A549 (cell line): Measurements from ENCODE around the gene ACTR1B. TPM values are rescaled to one million over a fixed set of nuclear protein-coding genes. Genes with fewer than 3 reads are reported as not detected.

ENCODE experiments used
- ATAC-seq, 2 experiments: fragments of 200-7000 bp in 1 of 2; fragments of >200 bp in 1 of 2; cut with Nextera tagmentation in 1 of 2; cut with Tn5 transposase in 1 of 2; 3 replicates each; pipeline versions ENCODE4 v1.8.0 to v1.9.1; 2018 to 2020; ENCODE audit warnings: mild to moderate bottlenecking in 1 of 2, moderate library complexity in 1 of 2
- CTCF ChIA-PET: fragments of 300-600 bp; sonication (Branson Sonifier 250); formaldehyde crosslinking; extraction: SDS; loops from one replicate; lab custom pipeline; 2021; ENCODE audit warnings: antibody characterized with exemption, inconsistent platforms; lab: Yijun Ruan, JAX
- POLR2A ChIA-PET: fragments of 350-600 bp; formaldehyde crosslinking; extraction: SDS; loops from one replicate; lab custom pipeline; 2021; ENCODE audit warnings: antibody characterized with exemption, inconsistent platforms; lab: Yijun Ruan, JAX
- DNase-seq, 2 experiments: peaks; one replicate each; pipeline versions ENCODE4 v3.0.0 to v3.0.0-alpha.2; 2011 to 2016; ENCODE audit warnings: low read depth in 1 of 2, low spot score in 1 of 2
- FAIRE-seq: peaks from 2 replicates; lab custom pipeline; 2011; peaks lifted over from hg19 to GRCh38; lab: Jason Lieb, UNC
- H3K27ac ChIP-seq, 2 experiments: fragments of >200 bp; sonication (Bioruptor Twin); formaldehyde crosslinking; 3 replicates each; pipeline ENCODE4 v1.5.1; 2016 to 2017
- H3K4me1 ChIP-seq: fragments of >200 bp; sonication (Bioruptor Twin); formaldehyde crosslinking; 3 replicates; pipeline ENCODE4 v1.6.1; 2016
- H3K4me2 ChIP-seq: fragments of >200 bp; sonication (Bioruptor Twin); formaldehyde crosslinking; 3 replicates; pipeline ENCODE4 v1.6.1; 2016
- H3K4me3 ChIP-seq: fragments of >200 bp; sonication (Bioruptor Twin); formaldehyde crosslinking; 3 replicates; pipeline ENCODE4 v1.5.1; 2016
- H3K9me3 ChIP-seq: fragments of >200 bp; sonication (Bioruptor Twin); formaldehyde crosslinking; 3 replicates; pipeline ENCODE4 v1.6.1; 2016
- CBX2 ChIP-seq: fragments of 200-600 bp; sonication (generic); IDR thresholded peaks from 2 replicates; pipeline ENCODE4 v1.6.1; 2016; ENCODE audit warnings: low read depth, mild to moderate bottlenecking, borderline replicate concordance
- CBX8 ChIP-seq: fragments of 200-600 bp; sonication (generic); IDR thresholded peaks from 2 replicates; pipeline ENCODE4 v1.6.1; 2016
- CHD2 ChIP-seq: fragments of 150-350 bp; IDR thresholded peaks from 2 replicates; pipeline ENCODE4 v1.6.1; 2014; ENCODE audit warnings: low read length; ENCODE audit not compliant: partially characterized antibody
- CHD4 ChIP-seq: fragments of 200-600 bp; sonication (generic); IDR thresholded peaks from 2 replicates; pipeline ENCODE4 v1.6.1; 2016; ENCODE audit warnings: antibody characterized with exemption, mild to moderate bottlenecking, borderline replicate concordance
- ESRRA ChIP-seq: fragments of 150-350 bp; IDR thresholded peaks from 2 replicates; pipeline ENCODE4 v1.6.1; 2014; ENCODE audit warnings: mild to moderate bottlenecking, low read length, borderline replicate concordance
- HEYL ChIP-seq: fragments of 250-450 bp; sonication (Bioruptor Pico); IDR thresholded peaks from 2 replicates; pipeline ENCODE4 v1.8.0; 2021; ENCODE audit warnings: mild to moderate bottlenecking, moderate library complexity
- HOXA7 ChIP-seq: fragments of 250-450 bp; sonication (Bioruptor Pico); IDR thresholded peaks from 2 replicates; pipeline ENCODE4 v1.5.0; 2020; ENCODE audit warnings: mild to moderate bottlenecking, moderate library complexity
- JUNB ChIP-seq: fragments of >200 bp; sonication (Bioruptor Twin); formaldehyde crosslinking; IDR thresholded peaks from 2 replicates; pipeline ENCODE4 v1.6.1; 2016
- KDM1A ChIP-seq: fragments of 200-600 bp; sonication (generic); IDR thresholded peaks from 2 replicates; pipeline ENCODE4 v1.6.1; 2016; ENCODE audit warnings: low read depth, mild to moderate bottlenecking
- KDM5A ChIP-seq: fragments of 200-600 bp; sonication (generic); IDR thresholded peaks from 2 replicates; pipeline ENCODE4 v1.6.1; 2016; ENCODE audit warnings: antibody characterized with exemption, mild to moderate bottlenecking
- MYC ChIP-seq: IDR thresholded peaks from 2 replicates; pipeline ENCODE4 v1.6.1; 2012; ENCODE audit warnings: mild to moderate bottlenecking, inconsistent platforms, low read length, improper control_type of control experiment, borderline replicate concordance
- NPAS2 ChIP-seq: fragments of 250-450 bp; sonication (Bioruptor Pico); IDR thresholded peaks from 2 replicates; pipeline ENCODE4 v1.8.0; 2022; ENCODE audit warnings: mild to moderate bottlenecking, moderate library complexity, borderline replicate concordance
- RAD21 ChIP-seq, 2 experiments: fragments of >200 bp in 1 of 2; sonication (Bioruptor Twin) in 1 of 2; formaldehyde crosslinking in 1 of 2; IDR thresholded peaks in 1 of 2; conservative IDR thresholded peaks in 1 of 2; 2 replicates in 1 of 2; 3 replicates in 1 of 2; pipeline ENCODE4 v1.6.1; 2012 to 2018; ENCODE audit warnings: inconsistent platforms in 1 of 2
- RARB ChIP-seq: fragments of 250-450 bp; sonication (Bioruptor Pico); IDR thresholded peaks from 2 replicates; pipeline ENCODE4 v1.8.0; 2021; ENCODE audit warnings: mild to moderate bottlenecking, moderate library complexity
- RCOR1 ChIP-seq: fragments of 150-350 bp; IDR thresholded peaks from 2 replicates; pipeline ENCODE4 v1.6.1; 2014; ENCODE audit warnings: antibody characterized with exemption, low read length, low read depth
- RFX5 ChIP-seq: fragments of 450-650 bp; IDR thresholded peaks from 2 replicates; pipeline ENCODE4 v1.7.1; 2014; ENCODE audit warnings: antibody characterized with exemption, mild to moderate bottlenecking, moderate library complexity
- RNF2 ChIP-seq: fragments of 200-600 bp; sonication (generic); IDR thresholded peaks from 2 replicates; pipeline ENCODE4 v1.6.1; 2016; ENCODE audit warnings: low read depth, mild to moderate bottlenecking, antibody characterized with exemption, moderate library complexity, borderline replicate concordance
- SREBF2 ChIP-seq: fragments of 450-650 bp; IDR thresholded peaks from 2 replicates; pipeline ENCODE4 v1.6.1; 2014; ENCODE audit warnings: mild to moderate bottlenecking, moderate library complexity
- TFCP2L1 ChIP-seq: fragments of 250-450 bp; sonication (Bioruptor Pico); IDR thresholded peaks from 2 replicates; pipeline ENCODE4 v1.5.0; 2021; ENCODE audit warnings: mild to moderate bottlenecking
- TP53 ChIP-seq: fragments of 250-450 bp; sonication (Bioruptor Pico); IDR thresholded peaks from 2 replicates; pipeline ENCODE4 v1.5.0; 2021; ENCODE audit warnings: mild to moderate bottlenecking, moderate library complexity
- ZC3H11A ChIP-seq: fragments of 450-650 bp; IDR thresholded peaks from 2 replicates; pipeline ENCODE4 v1.6.1; 2014; ENCODE audit warnings: antibody characterized with exemption, mild to moderate bottlenecking
- ZFP36 ChIP-seq: fragments of 450-650 bp; IDR thresholded peaks from 2 replicates; pipeline ENCODE4 v1.6.1; 2014; ENCODE audit warnings: borderline replicate concordance; ENCODE audit not compliant: partially characterized antibody
- ZNF302 ChIP-seq: fragments of 250-450 bp; sonication (Bioruptor Pico); IDR thresholded peaks from 2 replicates; pipeline ENCODE4 v1.9.0; 2021; ENCODE audit warnings: inconsistent platforms, mild to moderate bottlenecking, moderate library complexity
- ZSCAN20 ChIP-seq: fragments of 250-450 bp; sonication (Bioruptor Pico); IDR thresholded peaks from 2 replicates; pipeline ENCODE4 v1.8.0; 2022; ENCODE audit warnings: mild to moderate bottlenecking, moderate library complexity
- WGBS: methylation state at CpG from one replicate; pipeline ENCODE4 v1.1.6; 2017; ENCODE audit errors: missing lambda C conversion rate; 5-methylcytosine and 5-hydroxymethylcytosine counted together
- polyA plus RNA-seq, 4 experiments: library from polyadenylated mRNA; depleted of rRNA in 3 of 4; stranded (reverse); fragments of >200 nt; fragmentation: RNase III in 1 of 4; extraction: RNeasy Plus Mini Kit Qiagen cat#74134 plus additional on column Dnase treatment in 1 of 4; gene quantifications; 2 replicates in 3 of 4; 3 replicates in 1 of 4; pipeline ENCODE4 v1.2.3, GENCODE V29; 2011 to 2017
- TF ChIP-seq, protein P1 (sequence below): fragments of 250-450 bp; sonication (Bioruptor Pico); IDR thresholded peaks from 2 replicates; pipeline ENCODE4 v1.5.0; 2020; ENCODE audit warnings: low read depth, mild to moderate bottlenecking, moderate library complexity
- TF ChIP-seq, protein P2 (sequence below): IDR thresholded peaks from 2 replicates; pipeline ENCODE4 v1.6.1; 2012
- TF ChIP-seq, protein P3 (sequence below): fragments of 150-350 bp; IDR thresholded peaks from 2 replicates; pipeline ENCODE4 v1.6.1; 2014; ENCODE audit warnings: low read depth, mild to moderate bottlenecking, low read length
- TF ChIP-seq, protein P4 (sequence below): fragments of 450-650 bp; IDR thresholded peaks from 2 replicates; pipeline ENCODE4 v1.6.1; 2014; ENCODE audit warnings: antibody characterized with exemption

ACTR1B gene
- polyA plus RNA-seq, 2 of the 4 experiments (the other 2 are of a cell fraction): 24.7 to 37.6 TPM

DNA sequence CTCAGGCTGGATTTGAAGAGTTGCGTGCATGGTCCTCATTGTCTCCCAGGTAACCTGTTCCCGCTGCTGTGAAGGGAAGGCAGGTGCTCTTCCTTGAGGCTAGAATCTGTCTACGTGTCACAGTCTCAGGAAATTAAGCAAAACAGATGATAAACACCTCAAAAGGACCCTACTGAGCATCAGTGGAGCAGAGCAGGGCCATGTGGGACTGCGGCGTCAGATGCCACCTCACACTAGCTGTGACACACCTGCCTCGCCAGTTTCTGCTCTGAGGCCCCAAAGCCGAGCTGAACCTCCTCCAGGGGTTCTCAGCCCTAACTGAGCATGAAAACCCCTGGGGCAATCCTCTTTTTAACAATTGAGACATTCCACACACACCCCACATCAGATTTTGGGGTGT lies 7.7 kb upstream of the ACTR1B start:
- 93% methylated on average over 7 of the region's 7 CpGs for WGBS
- no peak for FAIRE-seq

DNA sequence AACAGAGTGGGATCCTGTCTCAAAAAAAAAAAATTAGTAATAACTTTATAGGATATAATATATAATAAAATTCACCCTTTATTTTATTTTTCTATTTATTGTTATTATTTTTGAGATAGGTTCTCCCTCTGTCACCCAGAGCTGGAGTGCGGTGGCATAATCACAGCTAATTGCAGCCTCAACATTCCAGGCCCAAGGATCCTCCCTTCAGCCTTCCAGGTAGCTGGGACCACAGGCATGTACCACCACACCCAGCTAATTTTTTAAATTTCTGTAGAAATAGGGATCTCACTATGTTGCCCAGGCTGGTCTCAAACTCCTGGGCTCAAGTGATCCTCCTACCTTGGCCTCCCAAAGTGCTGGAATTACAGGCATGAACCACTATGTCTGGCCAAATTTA lies 6.6 kb upstream of the ACTR1B start:
- Histone ChIP-seq H3K4me1 (no peaks in the 10 kb centered on the region), H3K4me2 (no peak overlapping the region), H3K27ac (no peak overlapping the region), H3K9me3 (no peaks in the 10 kb centered on the region), H3K4me3 (no peak overlapping the region)
- POLR2A ChIA-PET: interaction anchor here (0.6 kb wide), 1 partner anchor 27 kb away, joined by 3 read pairs; no protein-coding TSS in a partner anchor
- 100% methylated on average over 1 of the region's 1 CpG for WGBS
- FAIRE-seq (no peak), ATAC-seq (no peak), DNase-seq (no peak)
- CTCF ChIA-PET: interaction anchor here (1.0 to 1.3 kb wide), 4 partner anchors 25 to 80 kb away, joined by 3 to 7 read pairs (median 5); partner anchors contain the start of gene COX5B
- TF ChIP-seq RNF2 (no peak), KDM1A (no peak), MYC (no peak), NPAS2 (CRISPR knock-in tag) (no peak), KDM5A (no peak), ZNF302 (CRISPR knock-in tag) (no peak), ZFP36 (no peak), HEYL (no peak), ESRRA (no peak), ZC3H11A (no peak), JUNB (no peak), TFCP2L1 (CRISPR knock-in tag) (no peak)
- TF ChIP-seq, protein P1, sequence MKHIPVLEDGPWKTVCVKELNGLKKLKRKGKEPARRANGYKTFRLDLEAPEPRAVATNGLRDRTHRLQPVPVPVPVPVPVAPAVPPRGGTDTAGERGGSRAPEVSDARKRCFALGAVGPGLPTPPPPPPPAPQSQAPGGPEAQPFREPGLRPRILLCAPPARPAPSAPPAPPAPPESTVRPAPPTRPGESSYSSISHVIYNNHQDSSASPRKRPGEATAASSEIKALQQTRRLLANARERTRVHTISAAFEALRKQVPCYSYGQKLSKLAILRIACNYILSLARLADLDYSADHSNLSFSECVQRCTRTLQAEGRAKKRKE (CRISPR knock-in tag): no peak
- TF ChIP-seq, protein P2, sequence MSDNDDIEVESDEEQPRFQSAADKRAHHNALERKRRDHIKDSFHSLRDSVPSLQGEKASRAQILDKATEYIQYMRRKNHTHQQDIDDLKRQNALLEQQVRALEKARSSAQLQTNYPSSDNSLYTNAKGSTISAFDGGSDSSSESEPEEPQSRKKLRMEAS: no peak
- TF ChIP-seq, protein P3, sequence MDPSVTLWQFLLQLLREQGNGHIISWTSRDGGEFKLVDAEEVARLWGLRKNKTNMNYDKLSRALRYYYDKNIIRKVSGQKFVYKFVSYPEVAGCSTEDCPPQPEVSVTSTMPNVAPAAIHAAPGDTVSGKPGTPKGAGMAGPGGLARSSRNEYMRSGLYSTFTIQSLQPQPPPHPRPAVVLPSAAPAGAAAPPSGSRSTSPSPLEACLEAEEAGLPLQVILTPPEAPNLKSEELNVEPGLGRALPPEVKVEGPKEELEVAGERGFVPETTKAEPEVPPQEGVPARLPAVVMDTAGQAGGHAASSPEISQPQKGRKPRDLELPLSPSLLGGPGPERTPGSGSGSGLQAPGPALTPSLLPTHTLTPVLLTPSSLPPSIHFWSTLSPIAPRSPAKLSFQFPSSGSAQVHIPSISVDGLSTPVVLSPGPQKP: no peak

More for the DNA sequence above, 7.7 kb upstream of the ACTR1B start:
- Histone ChIP-seq H3K9me3 (no peaks in the 10 kb centered on the region), H3K4me3 (no peak overlapping the region), H3K27ac (no peak overlapping the region), H3K4me1 (no peaks in the 10 kb centered on the region), H3K4me2 (no peak overlapping the region)
- no peak for DNase-seq
- TF ChIP-seq MYC (no peak), CHD2 (no peak), SREBF2 (no peak), ZSCAN20 (CRISPR knock-in tag) (no peak), CBX2 (no peak), RARB (CRISPR knock-in tag) (no peak), TP53 (CRISPR knock-in tag) (no peak), RAD21 (conservative IDR thresholded peaks at IDR 0.05 in 1 of 2, IDR thresholded peaks at IDR 0.05 in 1 of 2) (no peak), HEYL (no peak), ZC3H11A (no peak), RFX5 (no peak), HOXA7 (CRISPR knock-in tag) (no peak), RCOR1 (no peak), CBX8 (no peak), CHD4 (no peak), ESRRA (no peak)
- TF ChIP-seq, protein P4, sequence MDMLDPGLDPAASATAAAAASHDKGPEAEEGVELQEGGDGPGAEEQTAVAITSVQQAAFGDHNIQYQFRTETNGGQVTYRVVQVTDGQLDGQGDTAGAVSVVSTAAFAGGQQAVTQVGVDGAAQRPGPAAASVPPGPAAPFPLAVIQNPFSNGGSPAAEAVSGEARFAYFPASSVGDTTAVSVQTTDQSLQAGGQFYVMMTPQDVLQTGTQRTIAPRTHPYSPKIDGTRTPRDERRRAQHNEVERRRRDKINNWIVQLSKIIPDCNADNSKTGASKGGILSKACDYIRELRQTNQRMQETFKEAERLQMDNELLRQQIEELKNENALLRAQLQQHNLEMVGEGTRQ: no peak
- TF ChIP-seq, protein P3: no peak
- TF ChIP-seq, protein P2: no peak
- ChIA-PET CTCF (interaction anchor here (1.7 kb wide), 1 partner anchor 68 kb away, joined by 3 read pairs; no protein-coding TSS in a partner anchor), POLR2A (no interaction called here)
- no peak for ATAC-seq
